K562 (cell line): Measurements from ENCODE around the gene EXOC6. TPM values are rescaled to one million over a fixed set of nuclear protein-coding genes. Genes with fewer than 3 reads are reported as not detected.

Source experiments
- ATAC-seq: fragments of 200-7000 bp; cut with Tn5 transposase; 3 replicates; pipeline ENCODE4 v1.9.1; 2020; ENCODE audit warnings: moderate library complexity
- BruUV-seq: library from RNA; stranded (reverse); fragments of 400-500 nt; replicated peaks from 2 replicates; lab custom pipeline; 2021; lab: Mats Ljungman, UMichigan
- CTCF ChIA-PET: fragments of 300-600 bp; formaldehyde crosslinking; extraction: SDS; loops from one replicate; lab custom pipeline; 2021; ENCODE audit warnings: low intra/inter-chr PET ratio; lab: Yijun Ruan, JAX
- POLR2A ChIA-PET: fragments of 300-600, 350-650 bp; sonication (Branson Sonifier 250); formaldehyde crosslinking; extraction: SDS; loops from one replicate; lab custom pipeline; 2021; ENCODE audit warnings: antibody characterized with exemption, inconsistent platforms; lab: Yijun Ruan, JAX
- DNase-seq, 4 experiments: peaks; one replicate each; pipeline versions ENCODE4 v3.0.0 to v3.0.0-alpha.2; 2011 to 2018; ENCODE audit warnings: low spot score in 3 of 4, mixed read lengths in 3 of 4; ENCODE audit errors: extremely low read depth in 1 of 4
- FAIRE-seq: peaks from 2 replicates; lab custom pipeline; 2011; peaks lifted over from hg19 to GRCh38; lab: Jason Lieb, UNC
- H2AFZ ChIP-seq: 2 replicates; pipeline ENCODE4 v1.6.0; 2011; ENCODE audit warnings: low read depth, low read length, control low read depth, inconsistent platforms
- H3K27ac ChIP-seq: fragments of 200-600 bp; 3 replicates; pipeline ENCODE4 v1.8.0; 2011; ENCODE audit warnings: low read depth, mild to moderate bottlenecking, control low read depth, inconsistent platforms, low read length, moderate library complexity, mixed read lengths; ENCODE audit errors: extremely low read depth
- H3K27me3 ChIP-seq, 2 experiments: fragments of 300-600 bp in 1 of 2; 2 replicates in 1 of 2; 3 replicates in 1 of 2; pipeline versions ENCODE4 v1.6.0 to v1.8.0; 2011; ENCODE audit warnings: inconsistent platforms in 2 of 2, low read length in 2 of 2, mild to moderate bottlenecking in 1 of 2, mixed read lengths in 1 of 2, moderate library complexity in 1 of 2; ENCODE audit not compliant: control insufficient read depth in 2 of 2, insufficient read depth in 2 of 2
- H3K36me3 ChIP-seq: fragments of 300-600 bp; 3 replicates; pipeline ENCODE4 v1.8.0; 2011; ENCODE audit warnings: mild to moderate bottlenecking, low read length, inconsistent platforms; ENCODE audit not compliant: control insufficient read depth, insufficient read depth
- H3K4me1 ChIP-seq, 2 experiments: fragments of 200-600 bp in 1 of 2; replicated peaks in 1 of 2; 2 replicates in 1 of 2; 3 replicates in 1 of 2; pipeline versions ENCODE4 v1.5.1 to v1.8.0; 2011; ENCODE audit warnings: inconsistent platforms in 2 of 2, low read length in 2 of 2, mild to moderate bottlenecking in 1 of 2, mixed read lengths in 1 of 2, moderate library complexity in 1 of 2; ENCODE audit not compliant: control insufficient read depth in 2 of 2, insufficient read depth in 2 of 2
- H3K4me2 ChIP-seq: 2 replicates; pipeline ENCODE4 v1.6.1; 2011; ENCODE audit warnings: low read length, control low read depth, inconsistent platforms, mixed read lengths; ENCODE audit not compliant: insufficient read depth
- H3K4me3 ChIP-seq: fragments of 200-600 bp; sonication (generic), shearing (Covaris generic); 2 replicates; pipeline ENCODE4 v1.5.1; 2016; ENCODE audit warnings: control low read depth, inconsistent platforms
- H3K79me2 ChIP-seq: fragments of 200-600 bp; 3 replicates; pipeline ENCODE4 v1.8.0; 2011; ENCODE audit warnings: low read length, inconsistent platforms; ENCODE audit not compliant: control insufficient read depth, insufficient read depth
- H3K9ac ChIP-seq, 2 experiments: 2 replicates each; pipeline versions ENCODE4 v1.6.0 to v1.6.1; 2011; ENCODE audit warnings: low read depth in 2 of 2, low read length in 2 of 2, control low read depth in 1 of 2, inconsistent platforms in 1 of 2, mild to moderate bottlenecking in 1 of 2, mixed read lengths in 1 of 2; ENCODE audit not compliant: insufficient read depth in 1 of 2
- H3K9me1 ChIP-seq: one replicate; pipeline ENCODE4 v1.6.0; 2011; ENCODE audit warnings: inconsistent platforms, mild to moderate bottlenecking, low read length, moderate library complexity; ENCODE audit not compliant: control insufficient read depth, insufficient read depth
- H3K9me3 ChIP-seq: replicated peaks from 2 replicates; pipeline ENCODE4 v1.5.1; 2011; ENCODE audit warnings: low read depth, low read length, inconsistent platforms; ENCODE audit not compliant: control insufficient read depth, insufficient read depth
- H4K20me1 ChIP-seq: replicated peaks from 2 replicates; pipeline ENCODE4 v1.6.1; 2011; ENCODE audit warnings: low read length, inconsistent platforms, mixed read lengths; ENCODE audit not compliant: control insufficient read depth, insufficient read depth
- AFF4 ChIP-seq: sonication (generic); formaldehyde crosslinking; IDR thresholded peaks from 2 replicates; pipeline ENCODE4 v1.8.0; 2023; ENCODE audit warnings: mild to moderate bottlenecking, missing genetic modification reagents
- E2F6 ChIP-seq, 2 experiments: IDR thresholded peaks; 2 replicates each; pipeline ENCODE4 v1.6.1; 2011; ENCODE audit warnings: borderline replicate concordance in 1 of 2, control low read depth in 1 of 2, low read depth in 1 of 2, low read length in 1 of 2, mild to moderate bottlenecking in 1 of 2, mixed read lengths in 1 of 2, moderate library complexity in 1 of 2; ENCODE audit not compliant: insufficient read depth in 1 of 2, insufficient read length in 1 of 2, poor library complexity in 1 of 2, severe bottlenecking in 1 of 2; ENCODE audit errors: extremely low read depth in 1 of 2
- GABPB2 ChIP-seq: fragments of 250-450 bp; sonication (Bioruptor Pico); conservative IDR thresholded peaks from 2 replicates; pipeline ENCODE4 v1.5.1; 2021; ENCODE audit warnings: mild to moderate bottlenecking
- HNRNPLL ChIP-seq: fragments of 200-400 bp; formaldehyde crosslinking; IDR thresholded peaks from 2 replicates; pipeline ENCODE4 v1.6.1; 2017; ENCODE audit warnings: low read length, low read depth, mild to moderate bottlenecking; ENCODE audit not compliant: poor library complexity, severe bottlenecking
- NFE2 ChIP-seq: IDR thresholded peaks from 2 replicates; pipeline ENCODE4 v1.6.1; 2014; ENCODE audit warnings: antibody characterized with exemption, low read depth
- WGBS: fragments of 100-300 bp; shearing (Covaris generic); methylation state at CpG from one replicate; pipeline ENCODE4 v1.1.6; 2016; ENCODE audit warnings: low coverage, mixed read lengths; ENCODE audit not compliant: insufficient coverage; ENCODE audit errors: missing lambda C conversion rate; 5-methylcytosine and 5-hydroxymethylcytosine counted together
- in situ Hi-C: fragments of 300-500 bp; cut with MboI; formaldehyde crosslinking; loops from 4 replicates; pipeline ENCODE4 v1.15.0; 2018; ENCODE audit warnings: inconsistent platforms, mixed read lengths
- intact Hi-C: fragments of 100-400 bp; cut with micrococcal nuclease; formaldehyde crosslinking; loops from 2 replicates; pipeline ENCODE4 v1.14.2; 2022
- polyA plus RNA-seq, 8 experiments: library from polyadenylated mRNA; depleted of rRNA in 4 of 8; stranded (reverse) in 5 of 8; unstranded in 3 of 8; fragments of >200 nt; fragmentation: Nextera tagmentation in 2 of 8; fragmentation: Illumina TruSeq in 1 of 8; extraction: Ambion mirVana in 2 of 8; extraction: Trizol in 1 of 8; gene quantifications; 2 replicates each; pipeline versions ENCODE4 v1.2.1 to v1.2.3, GENCODE V29; 2011 to 2014; ENCODE audit warnings: inconsistent platforms in 1 of 8, missing spikeins in 1 of 8
- total RNA-seq, 7 experiments: library from RNA; depleted of rRNA in 6 of 7; stranded (reverse); fragments of >200 nt in 6 of 7; fragmentation: Illumina TruSeq in 2 of 7; extraction: Trizol in 2 of 7; gene quantifications; 2 replicates each; pipeline versions ENCODE4 v1.2.1 to v1.2.3, GENCODE V29; 2011 to 2021; ENCODE audit warnings: low replicate concordance in 1 of 7

The EXOC6 gene
- total and polyA plus RNA-seq, 9 of the 15 experiments (the other 6 are each of a cell fraction or from before 2014, with no cell fraction given), result 13.9 to 42.8 (median 24.9) TPM

GRCh38 chr10:93028883-93029282, 180.6 kb downstream of the EXOC6 start:
- intact Hi-C loops (no loop called here), in situ Hi-C loops (no loop called here)
- Histone ChIP-seq H3K4me2 (no peak overlapping the region), H3K4me1 (no peaks in the 10 kb centered on the region; a peak in 1 of 5 replicates), H2AFZ (no peak overlapping the region), H3K36me3 (peaks cover 12% of the 10 kb centered on the region; the same call in 2 of the 3 replicates), H3K27me3 (no peaks in the 10 kb centered on the region), H3K79me2 (no peaks in the 10 kb centered on the region)
- 49% methylated on average over 2 of the region's 2 CpGs for WGBS
- CTCF ChIA-PET, result no interaction called here
- ATAC-seq, result no peak
- TF ChIP-seq E2F6 (IDR thresholded peaks at IDR 0.05; ENCODE audit: borderline replicate concordance in 1 of 2, extremely low read depth in 1 of 2, insufficient read depth in 1 of 2, insufficient read length in 1 of 2, low read depth in 1 of 2, low read length in 1 of 2, poor library complexity in 1 of 2, severe bottlenecking in 1 of 2) (no peak), NFE2 (peak; percentile 28; the same call in 1 of the 2 replicates), HNRNPLL (no peak), GABPB2 (CRISPR knock-in tag) (no peak), AFF4 (no peak)
- TF ChIP-seq, all 486 proteins: peak for 1
- Histone ChIP-seq H3K27ac (no peak overlapping the region), H3K9ac (no peak overlapping the region), H4K20me1 (no peaks in the 10 kb centered on the region), H3K4me3 (no peak overlapping the region), H3K9me1 (no peaks in the 10 kb centered on the region), H3K9me3 (no peaks in the 10 kb centered on the region; the same call in 1 of the 2 replicates)
- POLR2A ChIA-PET, result interaction anchor here (0.7 kb wide), 1 partner anchor 261 kb away, joined by 3 read pairs; no protein-coding TSS in a partner anchor
- DNase-seq, result peak in 1 of 4 experiments; percentile 5
- BruUV-seq, result no TSS peak
- FAIRE-seq, result peak; percentile 19
